H9 (cell line): ENCODE results near the gene NLGN4X. TPM values are rescaled to one million over a fixed set of nuclear protein-coding genes. Genes with fewer than 3 reads are reported as not detected.

Experiments used
- DNase-seq: peaks from one replicate; pipeline ENCODE4 v3.0.0-alpha.2; 2017
- H2AFZ ChIP-seq: one replicate; pipeline ENCODE4 v1.6.1; 2013; ENCODE audit warnings: mild to moderate bottlenecking, low read length, control low read depth, moderate library complexity
- H2AK5ac ChIP-seq: 2 replicates; pipeline ENCODE4 v1.6.1; 2013; ENCODE audit warnings: low read length, control low read depth, mixed read lengths; ENCODE audit not compliant: insufficient read length
- H2BK120ac ChIP-seq: one replicate; pipeline ENCODE4 v1.6.1; 2013; ENCODE audit warnings: low read depth, mild to moderate bottlenecking, low read length, control low read depth, inconsistent platforms; ENCODE audit not compliant: poor library complexity, severe bottlenecking
- H2BK12ac ChIP-seq: 2 replicates; pipeline ENCODE4 v1.6.1; 2013; ENCODE audit warnings: low read length, control low read depth, mixed read lengths, low read depth; ENCODE audit not compliant: insufficient read length
- H2BK15ac ChIP-seq: 2 replicates; pipeline ENCODE4 v1.6.1; 2013; ENCODE audit warnings: low read depth, low read length, control low read depth
- H2BK20ac ChIP-seq: one replicate; pipeline ENCODE4 v1.6.1; 2013; ENCODE audit warnings: low read depth, mild to moderate bottlenecking, low read length, control low read depth, inconsistent platforms; ENCODE audit not compliant: poor library complexity, severe bottlenecking
- H2BK5ac ChIP-seq: 2 replicates; pipeline ENCODE4 v1.6.1; 2013; ENCODE audit warnings: low read length, control low read depth, mixed read lengths; ENCODE audit not compliant: insufficient read length
- H3K14ac ChIP-seq: 2 replicates; pipeline ENCODE4 v1.6.1; 2013; ENCODE audit warnings: low read length, control low read depth; ENCODE audit not compliant: insufficient read depth
- H3K18ac ChIP-seq: 2 replicates; pipeline ENCODE4 v1.6.1; 2013; ENCODE audit warnings: low read depth, mild to moderate bottlenecking, mixed read lengths, low read length, control low read depth; ENCODE audit not compliant: insufficient read length
- H3K23ac ChIP-seq: 2 replicates; pipeline ENCODE4 v1.6.1; 2013; ENCODE audit warnings: low read length, control low read depth, mixed read lengths, low read depth; ENCODE audit not compliant: insufficient read length
- H3K23me2 ChIP-seq: 2 replicates; pipeline ENCODE4 v1.6.1; 2013; ENCODE audit warnings: low read depth, mild to moderate bottlenecking, mixed read lengths, low read length, control low read depth; ENCODE audit not compliant: insufficient read length, poor library complexity, severe bottlenecking
- H3K27ac ChIP-seq: 2 replicates; pipeline ENCODE4 v1.5.1; 2013; ENCODE audit warnings: low read length, control low read depth, mixed read lengths, low read depth; ENCODE audit not compliant: insufficient read length
- H3K27me3 ChIP-seq: 2 replicates; pipeline ENCODE4 v1.6.1; 2013; ENCODE audit warnings: low read length, control low read depth, inconsistent platforms; ENCODE audit not compliant: insufficient read depth
- H3K4ac ChIP-seq: 2 replicates; pipeline ENCODE4 v1.6.1; 2013; ENCODE audit warnings: low read depth, mild to moderate bottlenecking, control low read depth, inconsistent platforms, low read length, moderate library complexity
- H3K4me1 ChIP-seq: 2 replicates; pipeline ENCODE4 v1.6.1; 2013; ENCODE audit warnings: low read length, control low read depth, inconsistent platforms; ENCODE audit not compliant: insufficient read depth
- H3K4me2 ChIP-seq: 2 replicates; pipeline ENCODE4 v1.6.1; 2013; ENCODE audit warnings: low read length, control low read depth, mixed read lengths; ENCODE audit not compliant: insufficient read length, insufficient read depth
- H3K56ac ChIP-seq: 2 replicates; pipeline ENCODE4 v1.6.1; 2013; ENCODE audit warnings: low read depth, mild to moderate bottlenecking, mixed read lengths, low read length, control low read depth; ENCODE audit not compliant: insufficient read length
- H3K79me1 ChIP-seq: 2 replicates; pipeline ENCODE4 v1.6.1; 2013; ENCODE audit warnings: low read depth, mild to moderate bottlenecking, moderate library complexity, low read length, control low read depth, inconsistent platforms; ENCODE audit not compliant: insufficient read depth, poor library complexity, severe bottlenecking
- H3K79me2 ChIP-seq: 2 replicates; pipeline ENCODE4 v1.6.1; 2013; ENCODE audit warnings: low read length, control low read depth, inconsistent platforms; ENCODE audit not compliant: insufficient read depth
- H3K9ac ChIP-seq: 2 replicates; pipeline ENCODE4 v1.6.1; 2013; ENCODE audit warnings: low read length, control low read depth, mixed read lengths; ENCODE audit not compliant: insufficient read length; ENCODE audit errors: extremely low read depth
- H3K9me3 ChIP-seq: one replicate; pipeline ENCODE4 v1.6.1; 2013; ENCODE audit warnings: low read depth, low read length, inconsistent platforms; ENCODE audit not compliant: control insufficient read depth
- H3T11ph ChIP-seq: one replicate; pipeline ENCODE4 v1.6.1; 2013; ENCODE audit warnings: mild to moderate bottlenecking, low read length, control low read depth, inconsistent platforms
- H4K20me1 ChIP-seq: one replicate; pipeline ENCODE4 v1.6.1; 2013; ENCODE audit not compliant: control insufficient read depth, insufficient read length, insufficient read depth
- H4K5ac ChIP-seq: 2 replicates; pipeline ENCODE4 v1.6.1; 2013; ENCODE audit warnings: low read depth, mild to moderate bottlenecking, mixed read lengths, low read length, control low read depth; ENCODE audit not compliant: insufficient read length
- H4K8ac ChIP-seq: replicated peaks from 2 replicates; pipeline ENCODE4 v1.6.1; 2013; ENCODE audit warnings: low read length, control low read depth, mixed read lengths, low read depth; ENCODE audit not compliant: insufficient read length
- H4K91ac ChIP-seq: 2 replicates; pipeline ENCODE4 v1.6.1; 2013; ENCODE audit warnings: low read depth, mild to moderate bottlenecking, moderate library complexity, mixed read lengths, low read length, control low read depth; ENCODE audit not compliant: insufficient read length
- H3K27ac Mint-ChIP-seq, 3 experiments: 2 replicates in 2 of 3; 3 replicates in 1 of 3; pipeline ENCODE4 v1.8.0; 2020 to 2021; ENCODE audit warnings: mixed read lengths in 3 of 3, mild to moderate bottlenecking in 1 of 3, moderate library complexity in 1 of 3
- H3K27me3 Mint-ChIP-seq: 2 replicates; pipeline ENCODE4 v1.8.0; 2021; ENCODE audit warnings: low read depth, mild to moderate bottlenecking, moderate library complexity, mixed read lengths
- H3K36me3 Mint-ChIP-seq, 3 experiments: 2 replicates in 2 of 3; 3 replicates in 1 of 3; pipeline ENCODE4 v1.8.0; 2020 to 2021; ENCODE audit warnings: low read depth in 3 of 3, mixed read lengths in 3 of 3; ENCODE audit not compliant: insufficient read depth in 1 of 3
- H3K4me1 Mint-ChIP-seq, 2 experiments: 2 replicates each; pipeline ENCODE4 v1.8.0; 2020; ENCODE audit warnings: mixed read lengths in 2 of 2
- H3K4me3 Mint-ChIP-seq, 2 experiments: 2 replicates in 1 of 2; 3 replicates in 1 of 2; pipeline ENCODE4 v1.8.0; 2020 to 2021; ENCODE audit warnings: mild to moderate bottlenecking in 2 of 2, mixed read lengths in 2 of 2, moderate library complexity in 1 of 2
- H3K9me3 Mint-ChIP-seq, 2 experiments: 2 replicates in 1 of 2; 3 replicates in 1 of 2; pipeline ENCODE4 v1.8.0; 2020; ENCODE audit warnings: mild to moderate bottlenecking in 2 of 2, mixed read lengths in 2 of 2, moderate library complexity in 1 of 2
- CTCF ChIP-seq: fragments of 200-600 bp; sonication (generic); conservative IDR thresholded peaks from 3 replicates; pipeline ENCODE4 v1.8.0; 2021; ENCODE audit warnings: antibody characterized with exemption, mild to moderate bottlenecking
- WGBS: extraction: QIAGEN DNeasy Blood & Tissue Kit; methylation state at CpG from one replicate; pipeline ENCODE4 v1.1.7; 2013; ENCODE audit warnings: missing lambda C conversion rate, low lambda C conversion rate, mixed read lengths; ENCODE audit not compliant: insufficient read length; ENCODE audit errors: extremely low coverage; 5-methylcytosine and 5-hydroxymethylcytosine counted together
- long read RNA-seq: library from polyadenylated mRNA; unstranded; transcript quantifications from one replicate; pipeline ENCODE4 v2.0.0, GENCODE V29; 2020
- total RNA-seq: library from RNA; stranded (reverse); gene quantifications from 2 replicates; pipeline ENCODE4 v1.2.1, GENCODE V29; 2021

Gene NLGN4X
- total RNA-seq = 106 and 111 TPM in 2 replicates
- long read RNA-seq, full-length matches to known transcripts = 125 of 254 reads
- long read RNA-seq, partial matches to known transcripts = 31 of 254 reads
- long read RNA-seq, other reads (novel, unspliced or antisense) = 98 of 254 reads

GRCh38 chrX:6228720-6229119, at the start of gene NLGN4X:
TSS of gene NLGN4X (minus strand) at chrX:6228867. CDS start at chrX:6151466, 77,401 bp downstream.
- no CpG with 5 or more reads among the region's 12 CpGs for WGBS
- no peak within 1 kb of the TSS for H2BK12ac ChIP-seq
- no peak within 1 kb of the TSS for H3K14ac ChIP-seq
- Mint-ChIP-seq H3K4me3 (peak within 1 kb of the TSS; percentile 98), H3K27ac (peak within 1 kb of the TSS; percentile 49 to 70 (median 69); a peak in 6 of 7 replicates), H3K4me1 (peaks cover 23 to 32% of the 10 kb centered on the region in 2 experiments), H3K27me3 (peaks cover 2% of the 10 kb centered on the region), H3K9me3 (no peaks in the 10 kb centered on the region; a peak in 2 of 5 replicates), H3K36me3 (peaks cover 0 to 4% (median 2%) of the 10 kb centered on the region in 3 experiments; a peak in 4 of 7 replicates)
- no peaks in the 10 kb centered on the region for H3K79me1 ChIP-seq
- TF ChIP-seq CTCF = no peak
- H3K79me2 ChIP-seq = peaks cover 28% of the 10 kb centered on the region; the same call in 1 of the 2 replicates
- H2BK20ac ChIP-seq = no peak within 1 kb of the TSS
- H4K5ac ChIP-seq = no peak within 1 kb of the TSS
- no peak within 1 kb of the TSS for H3T11ph ChIP-seq
- peak; percentile 70 for DNase-seq
- H3K4me1 ChIP-seq = no peaks in the 10 kb centered on the region
- no peak within 1 kb of the TSS for H3K4ac ChIP-seq
- H4K20me1 ChIP-seq = no peaks in the 10 kb centered on the region
- H4K8ac ChIP-seq = no peak within 1 kb of the TSS
- H3K27me3 ChIP-seq = no peaks in the 10 kb centered on the region
- no peak within 1 kb of the TSS for H2BK120ac ChIP-seq
- H2BK5ac ChIP-seq = no peak within 1 kb of the TSS
- no peak within 1 kb of the TSS for H3K56ac ChIP-seq
- no peak within 1 kb of the TSS for H3K23ac ChIP-seq
- H3K18ac ChIP-seq = no peak within 1 kb of the TSS
- peak within 1 kb of the TSS; percentile 36 for H3K27ac ChIP-seq
- no peak within 1 kb of the TSS for H2BK15ac ChIP-seq
- H4K91ac ChIP-seq = no peak within 1 kb of the TSS
- H3K9me3 ChIP-seq = no peaks in the 10 kb centered on the region
- no peak within 1 kb of the TSS for H2AFZ ChIP-seq
- H3K4me2 ChIP-seq = peak within 1 kb of the TSS; percentile 86
- H3K23me2 ChIP-seq = peaks cover 19% of the 10 kb centered on the region
- H2AK5ac ChIP-seq = no peak within 1 kb of the TSS
- peak within 1 kb of the TSS; percentile 82 for H3K9ac ChIP-seq
